Measurements from ENCODE around the gene APOL2. TPM values are rescaled to one million over a fixed set of nuclear protein-coding genes. Genes with fewer than 3 reads are reported as not detected.

The APOL2 gene
- total and polyA plus RNA-seq, 10 of the 15 experiments (the other 5 are each of a cell fraction or from before 2014, with no cell fraction given): 4.4 to 39.9 (median 25.0) TPM

GRCh38 chr22:36239401-36240171, at the start of gene APOL2 (continued):
- no peak for TF ChIP-seq IRF5 (IDR thresholded peaks at IDR 0.05; ENCODE audit: borderline replicate concordance)
- no peak for TF ChIP-seq RB1 (IDR thresholded peaks at IDR 0.05; ENCODE audit: borderline replicate concordance)
- no peak for TF ChIP-seq KLF5 (IDR thresholded peaks at IDR 0.05; ENCODE audit: partially characterized antibody)
- peak; percentile 38; the same call in 1 of the 3 replicates for TF ChIP-seq POU2F2 (IDR thresholded peaks at IDR 0.05; ENCODE audit: borderline replicate concordance, low read depth, low read length)
- TF ChIP-seq ELK1 (IDR thresholded peaks at IDR 0.05; ENCODE audit: low read depth, low read length): no peak
- peak; percentile 74 for TF ChIP-seq POLR2AphosphoS5 (IDR thresholded peaks at IDR 0.05; ENCODE audit: low read length)

GRCh38 chr22:36288571-36289405, 49.5 kb upstream of the APOL2 start:
- intact Hi-C loops (cut with micrococcal nuclease; ENCODE audit: unreplicated experiment) (no loop called here), in situ Hi-C loops (cut with MboI) (no loop called here)
- ChIA-PET RAD21 (ENCODE audit: unreplicated experiment) (no interaction called here), CTCF (interaction anchor here (0.9 to 3.4 kb wide), 6 partner anchors 9 to 182 kb away, joined by 4 to 23 read pairs (median 4); no protein-coding TSS in a partner anchor), POLR2A (interaction anchor here (0.7 kb wide), 1 partner anchor 83 kb away, joined by 5 read pairs; no protein-coding TSS in a partner anchor), SMC1A (ENCODE audit: uncharacterized antibody, unreplicated experiment) (interaction anchor here (0.8 kb wide), 1 partner anchor 11 kb away, joined by 3 read pairs; no protein-coding TSS in a partner anchor)
- no peaks in the 10 kb centered on the region for H4K20me1 ChIP-seq (ENCODE audit: control insufficient read depth, insufficient read depth)
- no peak overlapping the region for H3K4me3 ChIP-seq
- no peak overlapping the region for H2AFZ ChIP-seq (ENCODE audit: control insufficient read depth, low read depth, low read length)
- H3K4me1 ChIP-seq (ENCODE audit: control insufficient read depth, insufficient read depth, low read length): no peaks in the 10 kb centered on the region
- TSS peak; percentile 77 for BruUV-seq (replicated peaks)
- H3K36me3 ChIP-seq (ENCODE audit: control insufficient read depth in 2 of 2, insufficient read depth in 2 of 2, low read length in 1 of 2): peaks cover 33 to 73% of the 10 kb centered on the region in 2 experiments
- 98% methylated on average over 33 of the region's 33 CpGs for WGBS (ENCODE audit: insufficient coverage, insufficient replicate concordance, low lambda C conversion rate, missing lambda C conversion rate)
- no peak for ATAC-seq
- no peaks in the 10 kb centered on the region for H3K79me2 ChIP-seq (ENCODE audit: control insufficient read depth, insufficient read depth, low read length)
- H3K27ac ChIP-seq (ENCODE audit: control insufficient read depth, insufficient read depth): no peak overlapping the region
- no peak overlapping the region for H3K9ac ChIP-seq (ENCODE audit: control insufficient read depth, insufficient read depth, low read length)
- no peak for FAIRE-seq
- H3K27me3 ChIP-seq (replicated peaks in 1 of 2; ENCODE audit: control insufficient read depth in 2 of 2, insufficient read depth in 2 of 2, low read length in 1 of 2): no peaks in the 10 kb centered on the region
- no peak for DNase-seq (ENCODE audit: low read depth, low spot score)
- H3K9me3 ChIP-seq (replicated peaks; ENCODE audit: control insufficient read depth, insufficient read depth, low read length): no peaks in the 10 kb centered on the region
- H3K4me2 ChIP-seq (ENCODE audit: control insufficient read depth, insufficient read depth): no peak overlapping the region
- no peak for TF ChIP-seq BRCA1 (IDR thresholded peaks at IDR 0.05; ENCODE audit: low read depth, low read length)
- TF ChIP-seq POU2F2 (IDR thresholded peaks at IDR 0.05; ENCODE audit: borderline replicate concordance, low read depth, low read length): no peak
- no peak for TF ChIP-seq ATF7 (IDR thresholded peaks at IDR 0.05; ENCODE audit: low read depth)
- TF ChIP-seq RFX5 (IDR thresholded peaks at IDR 0.05; ENCODE audit: low read depth, low read length): no peak
- TF ChIP-seq SREBF2 (IDR thresholded peaks at IDR 0.05; ENCODE audit: low read length): no peak
- TF ChIP-seq KAT2A (conservative IDR thresholded peaks at IDR 0.05; ENCODE audit: control insufficient read depth, low read depth, low read length): no peak
- no peak for TF ChIP-seq ZZZ3 (IDR thresholded peaks at IDR 0.05; ENCODE audit: control insufficient read depth, insufficient read length, low read depth)
- TF ChIP-seq REST (IDR thresholded peaks at IDR 0.05; ENCODE audit: low read depth, low read length): no peak
- TF ChIP-seq EZH2 (IDR thresholded peaks at IDR 0.05; ENCODE audit: borderline replicate concordance, control insufficient read depth, low read depth, low read length): no peak
- TF ChIP-seq IKZF1 (conservative IDR thresholded peaks at IDR 0.05): no peak
